ENCODE results near the gene THPO.

- no peak for TF ChIP-seq POLR2A (IDR thresholded peaks at IDR 0.05; ENCODE audit: low read length)
- no peak for TF ChIP-seq GATA1 (IDR thresholded peaks at IDR 0.05; ENCODE audit: low read depth, low read length)
Measured at GRCh38 chr3:184333700-184334099, 44.3 kb downstream of the THPO start.

Measured in erythroblast (primary cell).